ENCODE measurements around the gene PRR33. TPM values are rescaled to one million over a fixed set of nuclear protein-coding genes. Genes with fewer than 3 reads are reported as not detected.

PRR33 gene
- total RNA-seq, 4 donors from 2014 or later: not detected

- 95% methylated on average over 3 of the region's 21 CpGs; no CpG with 5 or more reads in 1 of the 2 donors for WGBS, 2 donors (ENCODE audit: low coverage in 1 of 2)
Observed at GRCh38 chr11:1851468-1852180, 40.1 kb downstream of the PRR33 start.

GRCh38 chr11:1848640-1849430 is 42.9 kb downstream of the PRR33 start:
- Histone ChIP-seq H3K4me1 (peaks cover 0 to 14% (median 0%) of the 10 kb centered on the region in 3 donors), H3K27me3 (peaks cover 7% of the 10 kb centered on the region), H3K9me3 (no peaks in the 10 kb centered on the region), H3K27ac (no peak overlapping the region), H3K4me3 (no peak overlapping the region), H3K36me3 (no peaks in the 10 kb centered on the region)
- TF ChIP-seq POLR2A (IDR thresholded peaks at IDR 0.05): no peak
- no peak for TF ChIP-seq EP300 (IDR thresholded peaks at IDR 0.05)
- TF ChIP-seq CTCF (IDR thresholded peaks at IDR 0.05): no peak
- no peak for TF ChIP-seq POLR2AphosphoS5 (IDR thresholded peaks at IDR 0.05)
- no peak for ATAC-seq
- WGBS, 2 donors (ENCODE audit: low coverage in 1 of 2): 86% methylated on average over 5 of the region's 19 CpGs; no CpG with 5 or more reads in 1 of the 2 donors

More at GRCh38 chr11:1851468-1852180, 40.1 kb downstream of the PRR33 start:
- peaks cover 2% of the 10 kb centered on the region for H3K27me3 ChIP-seq
- TF ChIP-seq EP300 (IDR thresholded peaks at IDR 0.05) (no peak), POLR2AphosphoS5 (IDR thresholded peaks at IDR 0.05) (no peak)
- H3K27ac ChIP-seq: no peak overlapping the region
- no peaks in the 10 kb centered on the region for H3K4me1 ChIP-seq
- no peak for ATAC-seq
- no peaks in the 10 kb centered on the region for H3K9me3 ChIP-seq
- no peaks in the 10 kb centered on the region for H3K36me3 ChIP-seq
- no peak overlapping the region for H3K4me3 ChIP-seq

GRCh38 chr11:1847926-1848639 is 43.6 kb downstream of the PRR33 start:
- Histone ChIP-seq H3K27ac (no peak overlapping the region), H3K36me3 (no peaks in the 10 kb centered on the region), H3K4me1 (peaks cover 0 to 15% (median 0%) of the 10 kb centered on the region in 3 donors), H3K27me3 (peaks cover 7% of the 10 kb centered on the region), H3K4me3 (no peak overlapping the region), H3K9me3 (no peaks in the 10 kb centered on the region)
- ATAC-seq: no peak
- WGBS, 2 donors (ENCODE audit: low coverage in 1 of 2): 81 to 91% methylated on average over 10 to 14 of the region's 18 CpGs
- no peak for TF ChIP-seq EP300 (IDR thresholded peaks at IDR 0.05)
- TF ChIP-seq CTCF (IDR thresholded peaks at IDR 0.05): no peak
- TF ChIP-seq POLR2A (IDR thresholded peaks at IDR 0.05): no peak
- TF ChIP-seq POLR2AphosphoS5 (IDR thresholded peaks at IDR 0.05): no peak

- H3K36me3 ChIP-seq: no peaks in the 10 kb centered on the region
- TF ChIP-seq EP300 (IDR thresholded peaks at IDR 0.05) (no peak), CTCF (IDR thresholded peaks at IDR 0.05) (no peak), POLR2A (IDR thresholded peaks at IDR 0.05) (no peak), POLR2AphosphoS5 (IDR thresholded peaks at IDR 0.05) (no peak)
- peaks cover 0 to 15% (median 0%) of the 10 kb centered on the region in 3 donors for H3K4me1 ChIP-seq
- H3K27ac ChIP-seq: no peak overlapping the region
- H3K27me3 ChIP-seq: peaks cover 7% of the 10 kb centered on the region
- H3K9me3 ChIP-seq: no peaks in the 10 kb centered on the region
- no peak overlapping the region for H3K4me3 ChIP-seq
- no peak for ATAC-seq
- WGBS, 2 donors (ENCODE audit: low coverage in 1 of 2): 100% methylated on average over 4 of the region's 34 CpGs; no CpG with 5 or more reads in 1 of the 2 donors
Observed at GRCh38 chr11:1847006-1847735, 44.5 kb downstream of the PRR33 start.
